ENCODE measurements around the gene HDLBP.

The HDLBP gene

GRCh38 chr2:241187101-241187917 is 128.2 kb downstream of the HDLBP start:
- H3K27me3 Mint-ChIP-seq: no peaks in the 10 kb centered on the region
- H3K9me3 Mint-ChIP-seq: no peaks in the 10 kb centered on the region
- no peak overlapping the region for H3K27ac Mint-ChIP-seq
- peaks cover 11 to 15% of the 10 kb centered on the region in 2 donors for H3K36me3 Mint-ChIP-seq
- ATAC-seq (replicated peaks) (no peak), DNase-seq (no peak)
- no peak overlapping the region for H3K4me3 Mint-ChIP-seq
- peaks cover 0 to 4% of the 10 kb centered on the region in 2 donors for H3K4me1 Mint-ChIP-seq

- Mint-ChIP-seq H3K27ac (no peak overlapping the region), H3K36me3 (peaks cover 15 to 26% of the 10 kb centered on the region in 2 donors), H3K9me3 (no peaks in the 10 kb centered on the region), H3K4me1 (peaks cover 0 to 4% of the 10 kb centered on the region in 2 donors), H3K27me3 (no peaks in the 10 kb centered on the region), H3K4me3 (no peak overlapping the region)
- ATAC-seq (replicated peaks) (no peak), DNase-seq (no peak)
Observed at GRCh38 chr2:241185961-241186360, 129.5 kb downstream of the HDLBP start.

- no peak overlapping the region for H3K4me3 Mint-ChIP-seq
- no peak overlapping the region for H3K27ac Mint-ChIP-seq
- peaks cover 17 to 26% of the 10 kb centered on the region in 2 donors for H3K36me3 Mint-ChIP-seq
- no peaks in the 10 kb centered on the region for H3K27me3 Mint-ChIP-seq
- DNase-seq (no peak), ATAC-seq (replicated peaks) (no peak)
- H3K4me1 Mint-ChIP-seq: peaks cover 0 to 4% of the 10 kb centered on the region in 2 donors
- H3K9me3 Mint-ChIP-seq: no peaks in the 10 kb centered on the region
Observed at GRCh38 chr2:241184901-241185300, 130.6 kb downstream of the HDLBP start.

- no peak for ATAC-seq (replicated peaks)
- Mint-ChIP-seq H3K4me1 (peaks cover 0 to 4% of the 10 kb centered on the region in 2 donors), H3K27ac (no peak overlapping the region), H3K9me3 (no peaks in the 10 kb centered on the region), H3K36me3 (peaks cover 27 to 36% of the 10 kb centered on the region in 2 donors), H3K4me3 (no peak overlapping the region), H3K27me3 (no peaks in the 10 kb centered on the region)
- no peak for DNase-seq
Observed at GRCh38 chr2:241183221-241183620, 132.3 kb downstream of the HDLBP start.

- no peaks in the 10 kb centered on the region for H3K27me3 Mint-ChIP-seq
- H3K27ac Mint-ChIP-seq: no peak overlapping the region
- H3K4me3 Mint-ChIP-seq: no peak overlapping the region
- H3K4me1 Mint-ChIP-seq: peaks cover 0 to 4% of the 10 kb centered on the region in 2 donors
- DNase-seq: no peak
- ATAC-seq (replicated peaks): no peak
- peaks cover 33 to 42% of the 10 kb centered on the region in 2 donors for H3K36me3 Mint-ChIP-seq
- no peaks in the 10 kb centered on the region for H3K9me3 Mint-ChIP-seq
Observed at GRCh38 chr2:241182531-241183133, 132.8 kb downstream of the HDLBP start.

- DNase-seq: no peak
- ATAC-seq (replicated peaks): no peak
- Mint-ChIP-seq H3K36me3 (peaks cover 36 to 47% of the 10 kb centered on the region in 2 donors), H3K9me3 (no peaks in the 10 kb centered on the region), H3K27me3 (no peaks in the 10 kb centered on the region), H3K4me3 (no peak overlapping the region), H3K4me1 (peaks cover 0 to 2% of the 10 kb centered on the region in 2 donors), H3K27ac (no peak overlapping the region)
Observed at GRCh38 chr2:241182126-241182525, 133.3 kb downstream of the HDLBP start.

GRCh38 chr2:241180495-241180894 is 135.0 kb downstream of the HDLBP start:
- no peak for ATAC-seq (replicated peaks)
- DNase-seq: no peak
- Mint-ChIP-seq H3K36me3 (peaks cover 42 to 55% of the 10 kb centered on the region in 2 donors), H3K27ac (no peak overlapping the region), H3K4me1 (no peaks in the 10 kb centered on the region), H3K9me3 (no peaks in the 10 kb centered on the region), H3K4me3 (no peak overlapping the region), H3K27me3 (no peaks in the 10 kb centered on the region)

- H3K4me3 Mint-ChIP-seq: no peak overlapping the region
- ATAC-seq (replicated peaks): no peak
- no peaks in the 10 kb centered on the region for H3K4me1 Mint-ChIP-seq
- H3K27ac Mint-ChIP-seq: no peak overlapping the region
- H3K9me3 Mint-ChIP-seq: no peaks in the 10 kb centered on the region
- no peak for DNase-seq
- H3K36me3 Mint-ChIP-seq: peaks cover 48 to 58% of the 10 kb centered on the region in 2 donors
- H3K27me3 Mint-ChIP-seq: no peaks in the 10 kb centered on the region
Observed at GRCh38 chr2:241179899-241180298, 135.6 kb downstream of the HDLBP start.

- Mint-ChIP-seq H3K27ac (no peak overlapping the region), H3K27me3 (no peaks in the 10 kb centered on the region), H3K4me1 (no peaks in the 10 kb centered on the region), H3K36me3 (peaks cover 56 to 63% of the 10 kb centered on the region in 2 donors), H3K9me3 (no peaks in the 10 kb centered on the region), H3K4me3 (no peak overlapping the region)
- DNase-seq (no peak), ATAC-seq (replicated peaks) (no peak)
Observed at GRCh38 chr2:241178961-241179360, 136.5 kb downstream of the HDLBP start.

GRCh38 chr2:241177526-241178334 is 137.7 kb downstream of the HDLBP start:
- no peak overlapping the region for H3K4me3 Mint-ChIP-seq
- H3K27me3 Mint-ChIP-seq: no peaks in the 10 kb centered on the region
- H3K9me3 Mint-ChIP-seq: no peaks in the 10 kb centered on the region
- H3K36me3 Mint-ChIP-seq: peaks cover 58 to 66% of the 10 kb centered on the region in 2 donors
- no peak for DNase-seq
- H3K4me1 Mint-ChIP-seq: no peaks in the 10 kb centered on the region
- no peak for ATAC-seq (replicated peaks)
- H3K27ac Mint-ChIP-seq: no peak overlapping the region
